ENCODE measurements around the gene PDLIM1.

The PDLIM1 gene

GRCh38 chr10:95314192-95314918 is 23.6 kb upstream of the PDLIM1 start:
- no peak for DNase-seq

- no peak for DNase-seq
Observed at GRCh38 chr10:95312986-95313495, 22.2 kb upstream of the PDLIM1 start.

GRCh38 chr10:95312257-95312656 is 21.5 kb upstream of the PDLIM1 start:
- DNase-seq: no peak

GRCh38 chr10:95309958-95310357 is 19.2 kb upstream of the PDLIM1 start:
- DNase-seq: no peak

GRCh38 chr10:95308389-95309302 is 17.8 kb upstream of the PDLIM1 start:
- no peak for DNase-seq

- no peak for DNase-seq
Observed at GRCh38 chr10:95306851-95307250, 16.0 kb upstream of the PDLIM1 start.

GRCh38 chr10:95306318-95306650 is 15.5 kb upstream of the PDLIM1 start:
- DNase-seq: no peak

- DNase-seq: no peak
Observed at GRCh38 chr10:95305606-95306317, 15.0 kb upstream of the PDLIM1 start.

GRCh38 chr10:95304976-95305375 is 14.2 kb upstream of the PDLIM1 start:
- no peak for DNase-seq

GRCh38 chr10:95304463-95304862 is 13.7 kb upstream of the PDLIM1 start:
- no peak for DNase-seq

GRCh38 chr10:95303950-95304349 is 13.1 kb upstream of the PDLIM1 start:
- DNase-seq: no peak

GRCh38 chr10:95303535-95303934 is 12.7 kb upstream of the PDLIM1 start:
- DNase-seq: no peak

GRCh38 chr10:95300022-95300539 is 9.3 kb upstream of the PDLIM1 start:
- DNase-seq: no peak

- DNase-seq: no peak
Observed at GRCh38 chr10:95297402-95297801, 6.6 kb upstream of the PDLIM1 start.

- no peak for DNase-seq
Observed at GRCh38 chr10:95296764-95297163, 6.0 kb upstream of the PDLIM1 start.

- peak in 1 of 5 donors; percentile 84 for DNase-seq
Observed at GRCh38 chr10:95295031-95295755, 4.4 kb upstream of the PDLIM1 start.

- no peak for DNase-seq
Observed at GRCh38 chr10:95293631-95294030, 2.8 kb upstream of the PDLIM1 start.

- DNase-seq: no peak
Observed at GRCh38 chr10:95291365-95292039, 699 bp upstream of the PDLIM1 start.

- no peak for DNase-seq
Observed at GRCh38 chr10:95289921-95290421, 832 bp downstream of the PDLIM1 start.

- no peak for DNase-seq
Observed at GRCh38 chr10:95289003-95289920, 1.5 kb downstream of the PDLIM1 start.
